KMS-11 (cell line): ENCODE data around the gene DCAF5.

Experiments
- H2AFZ ChIP-seq: fragments of 200-600 bp; sonication (generic); 2 replicates; pipeline ENCODE4 v1.6.1; 2016; ENCODE audit warnings: antibody characterized with exemption, mixed run types, low read depth
- H3K27ac ChIP-seq: fragments of 200-600 bp; sonication (generic); 2 replicates; pipeline ENCODE4 v1.6.1; 2016; ENCODE audit warnings: mild to moderate bottlenecking, mixed run types
- H3K27me3 ChIP-seq: fragments of 200-600 bp; sonication (generic); 2 replicates; pipeline ENCODE4 v1.6.1; 2017; ENCODE audit warnings: mild to moderate bottlenecking, low read depth, mixed run types, moderate library complexity; ENCODE audit not compliant: insufficient read depth
- H3K36me3 ChIP-seq: fragments of 200-600 bp; sonication (generic); 2 replicates; pipeline ENCODE4 v1.6.1; 2017; ENCODE audit warnings: mild to moderate bottlenecking, mixed run types; ENCODE audit not compliant: insufficient read depth
- H3K4me1 ChIP-seq: fragments of 200-600 bp; sonication (generic); 2 replicates; pipeline ENCODE4 v1.6.1; 2016; ENCODE audit warnings: mild to moderate bottlenecking, low read depth, mixed run types; ENCODE audit not compliant: poor library complexity, severe bottlenecking
- H3K4me2 ChIP-seq: fragments of 200-600 bp; sonication (generic); 2 replicates; pipeline ENCODE4 v1.7.0; 2016; ENCODE audit warnings: mild to moderate bottlenecking, mixed run types
- H3K4me3 ChIP-seq: fragments of 200-600 bp; sonication (generic); IDR thresholded peaks from 2 replicates; pipeline ENCODE4 v1.6.1; 2017; ENCODE audit warnings: low read depth, low read length, mixed read lengths; ENCODE audit not compliant: insufficient read depth
- H3K79me2 ChIP-seq: fragments of 200-600 bp; sonication (generic); 2 replicates; pipeline ENCODE4 v1.6.1; 2016; ENCODE audit warnings: low read depth, mixed run types; ENCODE audit not compliant: insufficient read depth
- H3K9ac ChIP-seq: fragments of 200-600 bp; sonication (generic); 2 replicates; pipeline ENCODE4 v1.6.1; 2016; ENCODE audit warnings: mild to moderate bottlenecking, mixed run types
- H4K20me1 ChIP-seq: fragments of 200-600 bp; sonication (generic); 2 replicates; pipeline ENCODE4 v1.6.1; 2016; ENCODE audit warnings: mild to moderate bottlenecking, mixed run types; ENCODE audit not compliant: insufficient read depth
- TF ChIP-seq, protein P1 (sequence below): fragments of 200-600 bp; sonication (generic); conservative IDR thresholded peaks from 2 replicates; pipeline ENCODE4 v1.6.1; 2017; ENCODE audit warnings: low read depth, mild to moderate bottlenecking, antibody characterized with exemption, low read length, moderate library complexity, mixed read lengths

Gene DCAF5

DNA sequence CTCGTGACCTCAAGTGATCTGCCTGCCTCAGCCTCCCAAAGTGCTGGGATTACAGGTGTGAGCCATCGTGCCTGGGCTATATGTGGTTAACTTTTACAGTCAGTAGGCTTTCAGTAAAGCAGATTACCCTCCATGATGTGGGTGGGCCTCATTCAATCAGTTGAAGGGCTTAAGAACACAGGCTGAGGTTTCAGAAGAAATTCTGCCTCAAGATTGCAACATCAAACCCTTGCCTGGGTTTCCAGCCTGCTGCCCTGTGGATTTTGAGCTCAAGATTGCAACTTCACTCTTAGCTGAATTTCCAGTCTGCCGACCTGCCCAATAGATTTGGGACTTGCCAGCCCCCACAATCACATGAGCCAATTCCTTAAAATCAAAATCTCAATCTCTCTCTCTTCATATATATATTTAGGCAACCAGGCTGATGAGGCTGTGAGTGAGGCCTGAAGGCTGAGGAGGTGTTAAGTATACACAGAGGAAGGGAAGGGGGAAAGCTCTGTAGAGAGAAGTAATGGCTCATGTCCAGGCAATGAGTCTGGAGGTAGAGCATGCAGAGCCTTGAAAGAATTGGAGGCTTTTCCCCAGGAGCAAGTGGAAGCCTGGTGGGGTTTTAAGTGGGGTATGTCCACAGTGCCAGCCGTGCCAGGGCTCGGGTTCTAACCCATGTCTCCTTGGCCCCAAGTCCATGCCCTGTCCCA is 140.5 kb downstream of the DCAF5 start:
- no peaks in the 10 kb centered on the region for H3K36me3 ChIP-seq
- H3K4me3 ChIP-seq = no peak overlapping the region
- no peak overlapping the region for H3K4me2 ChIP-seq
- H4K20me1 ChIP-seq = no peaks in the 10 kb centered on the region
- H3K27ac ChIP-seq = no peak overlapping the region
- no peak overlapping the region for H2AFZ ChIP-seq
- no peaks in the 10 kb centered on the region for H3K4me1 ChIP-seq
- H3K79me2 ChIP-seq = no peaks in the 10 kb centered on the region
- H3K27me3 ChIP-seq = no peaks in the 10 kb centered on the region
- H3K9ac ChIP-seq = no peak overlapping the region
- TF ChIP-seq, protein P1, sequence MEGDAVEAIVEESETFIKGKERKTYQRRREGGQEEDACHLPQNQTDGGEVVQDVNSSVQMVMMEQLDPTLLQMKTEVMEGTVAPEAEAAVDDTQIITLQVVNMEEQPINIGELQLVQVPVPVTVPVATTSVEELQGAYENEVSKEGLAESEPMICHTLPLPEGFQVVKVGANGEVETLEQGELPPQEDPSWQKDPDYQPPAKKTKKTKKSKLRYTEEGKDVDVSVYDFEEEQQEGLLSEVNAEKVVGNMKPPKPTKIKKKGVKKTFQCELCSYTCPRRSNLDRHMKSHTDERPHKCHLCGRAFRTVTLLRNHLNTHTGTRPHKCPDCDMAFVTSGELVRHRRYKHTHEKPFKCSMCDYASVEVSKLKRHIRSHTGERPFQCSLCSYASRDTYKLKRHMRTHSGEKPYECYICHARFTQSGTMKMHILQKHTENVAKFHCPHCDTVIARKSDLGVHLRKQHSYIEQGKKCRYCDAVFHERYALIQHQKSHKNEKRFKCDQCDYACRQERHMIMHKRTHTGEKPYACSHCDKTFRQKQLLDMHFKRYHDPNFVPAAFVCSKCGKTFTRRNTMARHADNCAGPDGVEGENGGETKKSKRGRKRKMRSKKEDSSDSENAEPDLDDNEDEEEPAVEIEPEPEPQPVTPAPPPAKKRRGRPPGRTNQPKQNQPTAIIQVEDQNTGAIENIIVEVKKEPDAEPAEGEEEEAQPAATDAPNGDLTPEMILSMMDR = no peak

DNA sequence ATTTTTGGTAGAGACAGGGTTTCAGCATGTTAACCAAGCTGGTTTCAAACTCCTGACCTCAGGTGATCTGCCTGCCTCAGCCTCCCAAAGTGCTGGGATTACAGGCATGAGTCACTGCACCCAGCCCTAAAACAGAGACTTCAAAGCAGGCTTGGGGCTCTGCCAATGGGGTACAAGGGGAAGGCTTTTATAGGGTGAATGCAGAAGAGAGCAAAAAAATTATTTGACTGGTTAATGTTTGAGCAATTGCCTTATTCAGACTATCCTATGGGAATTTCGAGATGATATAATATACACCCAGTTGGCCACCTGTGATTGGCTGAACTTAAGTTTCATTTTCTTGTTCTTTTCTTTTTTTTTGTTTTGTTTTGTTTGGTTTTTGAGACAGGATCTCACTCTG is 142.3 kb downstream of the DCAF5 start:
- Histone ChIP-seq H2AFZ (no peak overlapping the region), H4K20me1 (no peaks in the 10 kb centered on the region), H3K9ac (no peak overlapping the region), H3K4me2 (no peak overlapping the region), H3K4me1 (no peaks in the 10 kb centered on the region), H3K4me3 (no peak overlapping the region), H3K27me3 (no peaks in the 10 kb centered on the region), H3K27ac (no peak overlapping the region), H3K79me2 (no peaks in the 10 kb centered on the region), H3K36me3 (no peaks in the 10 kb centered on the region)
- TF ChIP-seq, protein P1 = no peak

DNA sequence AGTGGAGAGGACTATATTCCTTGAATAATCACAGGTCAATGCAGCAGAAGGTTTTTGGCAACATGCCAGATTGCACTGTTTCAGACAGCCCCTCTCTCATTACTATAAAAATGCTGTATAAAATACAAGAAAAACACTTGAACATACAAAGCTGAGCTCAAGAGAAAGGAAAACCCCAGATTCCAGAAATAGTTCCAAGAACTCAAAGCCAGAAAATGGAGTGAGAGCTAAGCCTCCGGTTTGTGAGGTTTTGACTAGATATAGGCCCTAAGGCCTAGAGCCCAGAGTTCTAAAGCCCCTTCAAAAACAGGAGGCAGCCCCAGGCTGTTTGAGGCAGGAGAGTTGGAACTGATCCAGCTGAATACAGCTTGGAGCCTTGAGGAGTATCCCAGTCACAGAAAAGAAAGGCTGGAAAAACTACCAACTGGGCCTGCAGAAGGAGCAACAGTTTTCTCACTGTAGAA is 144.5 kb downstream of the DCAF5 start:
- Histone ChIP-seq H3K4me3 (no peak overlapping the region), H3K4me2 (no peak overlapping the region), H3K27me3 (no peaks in the 10 kb centered on the region), H3K9ac (no peak overlapping the region), H3K27ac (no peak overlapping the region), H3K79me2 (no peaks in the 10 kb centered on the region), H4K20me1 (no peaks in the 10 kb centered on the region), H3K36me3 (no peaks in the 10 kb centered on the region), H2AFZ (no peak overlapping the region), H3K4me1 (no peaks in the 10 kb centered on the region)
- TF ChIP-seq, protein P1 = no peak

DNA sequence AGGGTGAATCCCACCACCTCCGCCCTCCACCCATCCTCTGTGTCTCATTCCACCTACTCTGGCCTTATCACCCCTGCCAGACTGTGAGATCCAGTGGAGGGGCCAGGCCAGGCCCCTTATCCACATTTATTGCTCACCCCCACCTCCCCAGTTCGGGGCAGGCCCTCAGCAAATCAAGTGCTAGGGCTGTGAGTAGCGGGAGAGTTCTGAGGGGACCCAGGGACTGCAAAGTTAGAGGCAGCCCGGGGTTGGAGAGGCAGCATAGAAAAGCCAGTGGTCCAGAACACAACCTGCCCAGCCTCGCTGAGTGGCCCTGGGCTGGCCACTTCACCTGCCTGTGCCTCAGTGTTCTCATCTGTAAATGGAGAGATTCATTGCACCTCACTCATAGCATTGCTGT is 146.6 kb downstream of the DCAF5 start:
- Histone ChIP-seq H3K4me2 (no peak overlapping the region), H3K4me1 (no peaks in the 10 kb centered on the region), H3K27me3 (no peaks in the 10 kb centered on the region), H2AFZ (no peak overlapping the region), H3K79me2 (no peaks in the 10 kb centered on the region), H4K20me1 (no peaks in the 10 kb centered on the region), H3K36me3 (no peaks in the 10 kb centered on the region), H3K27ac (no peak overlapping the region), H3K9ac (no peak overlapping the region), H3K4me3 (no peak overlapping the region)
- TF ChIP-seq, protein P1 = no peak
